GM18858 (cell line): ENCODE data around the gene LONRF2.

Experiments
- ATAC-seq: cut with Tn5 transposase; IDR thresholded peaks from one replicate; pipeline ENCODE4 v1.9.1; 2021; ENCODE audit not compliant: unreplicated experiment

LONRF2 gene

DNA sequence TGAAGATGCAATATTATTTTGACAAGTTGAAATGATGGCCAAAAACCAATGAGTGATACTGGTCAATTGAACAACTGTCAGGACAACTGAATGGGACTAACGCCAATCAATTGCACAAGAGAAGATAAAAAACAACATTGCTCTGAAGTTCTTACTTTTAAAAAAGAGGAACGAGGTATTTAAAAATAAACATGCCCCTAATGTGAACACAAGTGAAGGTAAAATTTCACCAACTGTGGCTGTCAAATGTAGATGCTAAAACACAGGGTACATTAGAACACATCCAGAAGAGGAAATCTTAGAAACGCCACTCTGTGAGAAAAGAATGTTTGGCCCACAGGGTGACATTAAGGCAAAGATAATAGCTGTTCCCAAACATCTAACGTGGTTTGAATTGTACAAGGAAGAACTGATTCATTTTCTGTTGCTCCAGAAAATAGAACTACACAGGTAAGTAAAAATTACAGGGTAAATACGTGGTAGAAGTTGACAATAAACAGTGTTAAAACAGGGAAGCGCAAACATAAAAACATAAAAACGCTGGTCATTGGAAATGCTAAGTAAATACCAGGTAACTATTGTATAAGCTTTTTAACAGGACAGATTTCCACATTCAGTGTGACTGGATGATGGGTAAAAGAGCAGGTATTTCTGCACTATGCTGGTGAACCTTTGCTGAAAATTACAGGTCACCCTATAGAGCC is 20.3 kb downstream of the LONRF2 start:
- no peak for ATAC-seq

DNA sequence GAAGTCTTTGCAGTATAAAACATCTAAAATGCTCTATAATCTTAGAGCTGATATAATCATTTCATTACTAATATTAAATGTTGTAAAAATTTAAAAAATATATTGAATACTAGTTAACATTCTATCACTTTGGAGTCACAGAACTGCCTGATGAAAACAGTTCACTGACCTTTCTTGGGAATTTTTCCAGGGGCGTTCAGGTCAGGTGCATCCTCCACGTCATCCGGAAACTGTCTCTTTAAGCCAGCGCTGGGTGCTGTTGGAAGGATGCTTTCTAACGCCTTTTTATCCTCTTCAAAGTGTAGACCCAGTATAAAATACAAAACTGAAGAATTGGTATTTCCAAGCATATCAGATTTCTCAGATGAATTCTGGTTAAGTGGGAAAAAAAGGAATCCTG is 22.8 kb downstream of the LONRF2 start:
- no peak for ATAC-seq

DNA sequence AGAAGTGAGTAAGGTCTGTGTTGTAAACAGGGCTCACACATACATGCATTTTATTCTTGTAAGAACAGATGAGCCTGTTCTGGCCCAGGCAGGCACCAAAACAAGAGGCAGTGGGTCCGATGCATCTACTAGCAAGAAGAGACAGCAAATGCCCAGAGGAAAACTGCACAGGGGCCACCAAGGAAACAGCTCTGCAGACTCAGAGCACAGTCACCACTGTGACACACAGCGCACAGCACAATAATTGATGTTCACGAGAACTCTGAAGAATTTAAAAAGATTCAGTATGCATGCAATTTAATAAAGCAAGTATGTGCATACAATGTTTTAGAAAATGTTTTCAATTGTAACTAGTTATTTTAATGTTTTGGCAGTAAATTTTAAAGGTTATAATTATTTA is 24.8 kb downstream of the LONRF2 start:
- ATAC-seq: no peak

DNA sequence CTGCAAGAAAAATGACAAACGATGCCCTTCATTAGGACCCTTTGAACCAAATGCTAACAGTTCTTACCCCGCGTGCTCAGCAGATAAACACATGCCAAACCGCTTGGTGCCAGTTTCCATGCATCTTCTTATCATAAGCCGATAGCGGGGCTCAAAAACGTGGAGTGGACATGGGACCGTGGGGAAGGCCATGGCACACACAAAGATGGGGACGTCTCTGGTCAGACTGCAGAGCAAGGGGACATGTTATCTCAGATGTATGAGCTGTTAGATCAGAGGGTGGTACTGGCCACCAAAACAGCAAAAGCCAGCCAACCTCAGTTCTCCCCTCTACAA is 28.2 kb downstream of the LONRF2 start:
- no peak for ATAC-seq

DNA sequence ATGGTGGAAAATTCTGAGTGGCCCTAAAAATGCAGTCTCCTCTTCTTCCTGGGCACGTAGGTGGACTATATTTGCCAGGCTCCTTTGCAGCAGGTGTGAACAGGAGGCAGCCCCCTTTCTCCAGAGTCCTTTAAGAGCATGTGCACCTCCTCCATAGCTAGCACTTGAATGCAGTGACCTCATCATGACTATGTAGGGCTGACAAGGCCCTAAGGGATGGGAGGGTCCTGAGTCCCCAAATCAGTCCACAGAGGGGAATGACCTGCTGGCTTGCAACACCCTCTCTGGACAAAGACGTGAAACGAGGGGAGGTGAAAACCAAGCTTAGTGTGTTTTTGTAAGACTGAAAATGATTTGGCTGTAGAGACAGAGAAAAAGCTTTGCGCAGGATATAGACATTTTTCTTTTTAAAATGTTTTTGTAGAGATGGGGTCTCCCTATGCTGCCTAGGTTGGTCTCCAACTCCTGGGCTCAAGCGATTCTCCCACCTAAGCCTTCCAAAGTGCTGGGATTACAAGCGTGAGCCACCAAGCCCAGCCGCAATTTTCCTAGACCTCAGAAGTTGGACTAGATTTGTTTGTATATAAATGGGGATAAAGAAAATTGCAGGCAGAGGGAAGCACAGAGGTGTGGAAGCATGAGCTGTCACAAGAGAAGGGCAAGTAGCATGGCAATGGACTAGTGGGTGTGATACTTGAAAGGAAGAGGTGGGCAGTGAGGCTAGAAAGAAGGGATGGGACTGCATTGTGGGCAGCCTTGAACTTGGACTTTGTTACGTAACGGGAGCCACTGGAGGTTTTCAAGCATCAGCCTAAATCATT is 28.8 kb downstream of the LONRF2 start:
- no peak for ATAC-seq

DNA sequence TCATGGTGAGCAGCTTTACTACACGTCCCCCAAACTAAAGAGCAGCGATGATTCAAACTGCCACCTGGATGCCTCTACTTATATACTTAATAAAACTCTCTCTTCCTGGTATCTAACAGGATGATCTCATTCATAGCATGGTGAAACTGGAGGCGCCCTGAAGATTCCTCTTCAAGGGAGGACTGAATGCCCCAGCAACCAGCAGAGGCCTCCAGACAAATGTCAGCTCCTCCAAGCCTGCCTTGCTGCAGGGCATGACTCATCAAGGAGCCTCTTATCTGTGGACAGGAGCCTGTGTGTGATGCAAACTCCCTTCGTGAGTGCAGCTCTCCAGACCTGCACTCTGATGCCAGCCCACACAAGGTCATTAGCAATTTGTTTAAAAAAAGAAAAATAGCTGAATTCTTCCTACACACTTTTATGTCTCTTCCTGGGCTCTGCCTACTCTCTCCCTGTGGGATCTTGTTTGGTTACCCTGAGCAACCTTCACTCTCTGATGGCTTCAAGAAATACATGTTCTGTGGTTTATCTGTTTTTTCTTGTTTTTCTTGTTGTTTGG is 30.2 kb downstream of the LONRF2 start:
- ATAC-seq: no peak

DNA sequence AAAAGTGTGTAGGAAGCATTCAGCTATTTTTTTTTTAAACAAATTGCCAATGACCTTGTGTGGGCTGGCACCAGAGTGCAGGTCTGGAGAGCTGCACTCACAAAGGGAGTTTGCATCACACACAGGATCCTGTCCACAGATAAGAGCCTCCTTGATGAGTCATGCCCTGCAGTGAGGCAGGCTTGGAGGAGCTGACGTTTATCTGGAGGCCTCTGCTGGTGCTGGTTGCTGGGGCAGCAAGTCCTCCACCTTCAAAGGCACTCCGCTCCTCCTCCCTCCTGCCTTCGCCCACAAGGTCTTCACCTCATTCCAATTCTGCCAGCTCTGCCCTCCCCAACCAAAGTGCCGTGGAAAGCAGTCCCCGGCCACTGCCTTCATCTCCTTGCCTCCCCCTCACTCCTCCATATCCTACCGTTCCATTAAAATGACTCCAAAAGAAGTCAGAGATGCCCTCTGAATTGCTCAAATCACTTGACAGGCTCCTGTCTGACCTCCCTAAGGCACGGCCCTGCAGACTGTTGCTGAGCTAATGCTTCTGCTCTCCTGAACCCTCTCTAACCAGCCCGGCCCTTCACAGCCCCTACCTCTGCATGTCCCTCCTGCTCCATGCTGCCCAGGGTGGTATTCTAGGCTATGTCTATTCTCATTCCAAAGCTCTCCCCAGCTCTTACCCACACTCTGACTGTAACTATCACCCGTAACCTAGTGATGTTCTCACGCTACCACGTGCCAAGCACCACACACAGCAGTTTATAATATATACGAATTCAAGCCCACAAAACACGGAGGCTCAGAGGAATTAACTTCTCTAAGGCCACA is 30.9 kb downstream of the LONRF2 start:
- no peak for ATAC-seq

DNA sequence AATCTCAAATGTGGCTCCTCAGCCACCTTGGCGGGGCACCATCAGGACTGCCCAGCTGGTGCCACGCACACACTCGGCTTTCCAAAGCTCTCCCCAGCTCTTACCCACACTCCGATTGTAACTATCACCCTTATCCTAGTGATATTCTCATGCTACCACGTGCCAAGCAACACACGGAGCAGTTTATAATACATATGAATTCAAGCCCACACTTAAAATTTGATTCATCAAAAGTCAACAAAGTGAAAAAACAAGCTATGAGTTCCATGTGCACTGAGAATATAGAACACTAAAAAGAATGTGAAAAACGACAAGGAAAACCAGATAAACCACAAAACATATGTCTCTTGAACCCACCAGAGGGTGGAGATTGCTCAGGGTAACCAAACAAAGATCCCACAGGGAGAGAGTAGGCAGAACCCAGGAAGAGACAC is 31.6 kb downstream of the LONRF2 start:
- ATAC-seq: no peak

DNA sequence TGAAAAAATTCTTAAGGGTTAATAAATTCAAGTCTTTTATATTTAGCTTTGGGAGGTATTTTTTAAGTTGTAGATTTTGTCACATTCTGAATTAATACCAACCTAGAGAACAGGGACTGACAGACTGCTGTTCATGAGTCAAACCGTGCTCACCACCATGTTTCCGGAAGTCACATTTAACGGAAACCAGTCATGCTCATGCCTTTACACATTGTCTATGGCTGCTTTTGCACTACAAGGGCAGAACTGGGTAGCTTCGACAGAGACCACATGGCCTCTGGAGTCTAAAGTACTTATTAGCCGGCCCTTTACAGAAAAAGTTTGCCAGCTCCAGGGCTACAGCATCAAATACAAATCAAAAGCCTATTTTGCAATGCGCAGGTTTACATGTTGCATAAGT is 33.3 kb downstream of the LONRF2 start:
- no peak for ATAC-seq

GRCh38 chr2:100286318-100286717 is 36.0 kb downstream of the LONRF2 start:
- ATAC-seq: no peak

DNA sequence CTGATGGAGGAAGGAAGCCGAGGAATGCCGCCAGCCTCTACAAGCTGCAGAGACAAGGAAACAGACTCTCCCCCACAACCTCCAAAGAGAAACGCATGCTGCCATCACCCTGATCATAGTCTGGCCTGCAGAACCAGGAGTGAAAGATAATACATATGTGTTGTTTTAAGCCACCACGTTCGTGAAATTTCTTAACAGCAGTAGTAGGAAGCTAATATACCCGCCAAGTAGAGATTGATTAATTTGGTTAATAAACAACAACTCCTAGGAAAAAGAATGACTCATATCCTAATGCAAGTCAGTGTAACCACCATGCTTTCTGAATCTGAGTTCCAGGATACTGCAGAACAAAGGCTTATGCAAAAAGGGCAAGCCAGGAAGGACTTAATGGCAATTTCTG is 36.6 kb downstream of the LONRF2 start:
- no peak for ATAC-seq

DNA sequence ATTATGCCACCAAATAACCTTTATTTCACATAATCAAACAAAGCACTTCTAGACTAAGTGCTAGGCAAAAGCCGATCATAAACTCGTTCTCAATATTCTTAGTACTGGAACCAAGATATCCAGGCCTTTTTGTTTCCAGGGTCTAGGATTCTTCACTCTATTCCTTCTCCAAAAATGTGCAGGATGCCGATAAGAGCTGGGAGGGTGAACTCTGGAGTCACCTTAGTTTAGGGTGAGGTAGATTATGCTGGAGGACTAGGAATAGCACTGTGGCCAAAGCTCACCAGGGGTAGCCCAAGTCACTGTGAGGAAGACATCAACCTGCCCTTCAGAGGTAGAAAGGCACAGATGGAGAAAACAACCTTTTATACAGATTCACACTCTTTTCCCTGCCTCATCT is 37.3 kb downstream of the LONRF2 start:
- no peak for ATAC-seq

DNA sequence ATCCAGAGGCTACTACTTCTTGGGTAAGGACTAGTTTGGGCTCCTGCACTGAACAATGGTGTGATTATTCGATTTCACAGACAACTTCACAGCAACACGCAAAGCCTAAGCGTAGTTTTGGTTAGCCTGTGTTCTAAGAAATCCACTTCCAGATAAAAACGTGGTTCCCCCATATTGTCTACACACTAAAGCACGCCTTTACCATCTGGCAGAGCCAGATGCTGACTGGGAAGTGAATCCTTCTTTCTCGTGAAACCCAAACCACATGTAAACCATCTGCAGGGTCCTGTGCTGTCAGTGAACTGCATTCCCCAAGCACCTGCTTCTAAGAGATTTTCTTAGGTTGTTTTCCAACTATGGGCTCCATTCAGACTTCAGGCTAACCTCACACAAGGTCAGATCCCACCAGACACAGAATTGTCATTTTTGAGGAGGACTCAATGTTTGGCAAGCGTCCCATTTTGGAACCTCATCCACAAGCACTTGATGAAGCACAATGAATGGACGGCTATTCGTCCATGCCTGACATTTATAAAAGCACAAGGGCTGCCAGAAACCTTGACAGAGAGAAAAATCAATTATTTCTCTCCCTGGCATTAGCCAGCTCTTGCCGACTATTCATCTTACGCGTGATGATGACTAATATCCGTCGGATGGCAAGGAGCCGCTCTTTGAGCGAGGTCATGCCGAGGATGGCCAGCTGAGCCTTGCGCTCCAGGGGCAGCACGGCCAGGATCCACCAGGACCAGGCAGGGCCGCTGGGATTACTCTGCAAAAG is 38.4 kb downstream of the LONRF2 start:
- ATAC-seq: no peak

DNA sequence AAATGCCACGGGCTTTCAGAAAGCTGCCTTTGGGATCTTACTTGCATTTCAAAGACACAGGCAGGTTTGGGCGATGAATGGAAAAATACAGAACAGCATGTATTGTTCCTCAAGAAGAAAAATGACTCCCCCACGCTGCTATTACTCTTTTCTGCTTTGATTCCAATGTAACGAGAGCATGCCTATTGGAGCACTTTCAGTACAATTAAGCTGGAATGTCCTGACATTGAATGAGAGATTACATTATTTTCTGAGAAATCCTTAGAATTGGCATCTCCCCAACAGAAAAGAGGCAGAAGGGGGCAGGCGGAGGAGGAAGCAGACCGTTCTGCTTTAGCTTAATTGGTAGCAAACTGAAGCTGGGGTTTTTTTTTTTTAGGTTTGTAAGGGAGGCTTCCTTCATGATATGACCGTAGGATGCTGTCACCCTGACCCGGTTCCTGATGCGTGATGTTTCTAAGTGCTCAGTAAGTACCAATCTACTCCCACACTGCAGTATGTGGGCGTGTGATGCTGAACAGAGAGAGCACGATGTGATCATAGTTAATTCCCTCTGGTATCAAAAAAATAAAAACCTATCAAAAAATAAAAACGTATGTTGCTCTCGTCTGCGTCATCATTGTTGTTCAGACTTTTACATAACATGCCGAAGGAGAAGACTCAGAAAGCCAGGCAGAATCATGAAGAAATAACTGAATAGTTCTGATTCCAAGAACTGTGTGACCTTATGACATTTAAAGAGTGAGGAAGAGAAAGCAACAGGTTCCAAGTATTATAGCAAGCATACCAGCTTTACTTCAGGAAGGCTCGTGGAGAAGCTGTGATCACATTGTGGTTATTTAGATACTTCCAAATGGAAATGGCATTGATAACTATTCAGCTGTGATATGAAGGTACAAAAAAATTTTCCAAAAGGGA is 40.5 kb downstream of the LONRF2 start:
- no peak for ATAC-seq

GRCh38 chr2:100279586-100280534 is 42.4 kb downstream of the LONRF2 start:
- no peak for ATAC-seq

GRCh38 chr2:100278986-100279385 is 43.3 kb downstream of the LONRF2 start:
- no peak for ATAC-seq

- no peak for ATAC-seq
Observed at GRCh38 chr2:100278501-100278900, 43.8 kb downstream of the LONRF2 start.

GRCh38 chr2:100277540-100278207 is 44.6 kb downstream of the LONRF2 start:
- no peak for ATAC-seq
